ENCODE measurements around the gene ZMYND11. TPM values are rescaled to one million over a fixed set of nuclear protein-coding genes. Genes with fewer than 3 reads are reported as not detected.

ZMYND11 gene
- total RNA-seq, 4 donors from 2014 or later, result 127 to 179 (median 154) TPM

DNA sequence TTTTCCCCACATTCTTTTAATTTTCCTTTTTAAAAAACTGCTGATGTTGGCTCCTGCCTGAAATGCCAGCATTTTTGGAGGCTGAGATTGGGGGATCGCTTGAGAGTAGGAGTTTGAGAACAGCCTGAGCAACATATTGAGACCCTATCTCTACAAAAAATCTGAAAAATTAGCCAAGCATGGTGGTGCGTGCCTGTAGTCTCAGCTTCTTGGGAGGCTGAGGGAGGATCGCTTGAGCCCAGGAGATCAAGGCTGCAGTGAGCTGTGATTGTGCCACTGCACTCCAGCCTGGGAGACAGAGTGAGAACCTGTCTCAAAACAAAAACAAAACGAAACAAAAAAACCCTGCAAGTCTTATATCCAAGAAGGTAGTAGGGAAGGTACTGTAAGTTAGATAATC lies 51.7 kb downstream of the ZMYND11 start:
- 92 to 93% methylated on average over 4 of the region's 4 CpGs for WGBS, 2 donors
- Histone ChIP-seq H3K9me3 (no peaks in the 10 kb centered on the region), H3K4me3 (replicated peaks in 1 of 3) (no peak overlapping the region), H3K36me3 (no peaks in the 10 kb centered on the region), H3K27ac (no peak overlapping the region), H3K27me3 (no peaks in the 10 kb centered on the region), H3K4me1 (no peaks in the 10 kb centered on the region)
- TF ChIP-seq POLR2A (IDR thresholded peaks at IDR 0.05), result no peak
- TF ChIP-seq, protein P1, sequence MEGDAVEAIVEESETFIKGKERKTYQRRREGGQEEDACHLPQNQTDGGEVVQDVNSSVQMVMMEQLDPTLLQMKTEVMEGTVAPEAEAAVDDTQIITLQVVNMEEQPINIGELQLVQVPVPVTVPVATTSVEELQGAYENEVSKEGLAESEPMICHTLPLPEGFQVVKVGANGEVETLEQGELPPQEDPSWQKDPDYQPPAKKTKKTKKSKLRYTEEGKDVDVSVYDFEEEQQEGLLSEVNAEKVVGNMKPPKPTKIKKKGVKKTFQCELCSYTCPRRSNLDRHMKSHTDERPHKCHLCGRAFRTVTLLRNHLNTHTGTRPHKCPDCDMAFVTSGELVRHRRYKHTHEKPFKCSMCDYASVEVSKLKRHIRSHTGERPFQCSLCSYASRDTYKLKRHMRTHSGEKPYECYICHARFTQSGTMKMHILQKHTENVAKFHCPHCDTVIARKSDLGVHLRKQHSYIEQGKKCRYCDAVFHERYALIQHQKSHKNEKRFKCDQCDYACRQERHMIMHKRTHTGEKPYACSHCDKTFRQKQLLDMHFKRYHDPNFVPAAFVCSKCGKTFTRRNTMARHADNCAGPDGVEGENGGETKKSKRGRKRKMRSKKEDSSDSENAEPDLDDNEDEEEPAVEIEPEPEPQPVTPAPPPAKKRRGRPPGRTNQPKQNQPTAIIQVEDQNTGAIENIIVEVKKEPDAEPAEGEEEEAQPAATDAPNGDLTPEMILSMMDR (IDR thresholded peaks at IDR 0.05), result no peak
- intact Hi-C loops (cut with DNase I), result no loop called here
- DNase-seq, result no peak

DNA sequence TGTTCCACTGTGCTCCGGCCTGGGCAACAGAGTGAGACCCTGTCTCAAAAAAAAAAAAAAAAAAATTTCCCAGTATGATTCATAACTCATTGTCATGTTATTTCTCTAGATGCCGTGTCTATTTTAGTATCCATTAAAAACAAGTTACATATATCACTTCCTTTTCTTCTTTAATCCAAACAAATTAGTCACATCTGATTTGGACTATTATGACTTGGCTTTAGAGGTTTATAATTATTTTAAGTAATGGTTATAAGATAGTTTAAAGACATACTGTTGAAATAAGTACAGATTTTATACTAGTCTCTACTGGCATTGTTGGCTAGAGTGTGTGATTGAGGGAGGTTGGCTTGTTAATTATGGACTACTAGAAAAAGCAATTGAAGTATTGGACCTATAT lies 53.3 kb downstream of the ZMYND11 start:
- Histone ChIP-seq H3K4me3 (replicated peaks in 1 of 3) (no peak overlapping the region), H3K9me3 (no peaks in the 10 kb centered on the region), H3K4me1 (no peaks in the 10 kb centered on the region), H3K27ac (no peak overlapping the region), H3K27me3 (no peaks in the 10 kb centered on the region), H3K36me3 (no peaks in the 10 kb centered on the region)
- no peak for TF ChIP-seq POLR2A (IDR thresholded peaks at IDR 0.05)
- TF ChIP-seq, protein P1 (IDR thresholded peaks at IDR 0.05), result no peak
- no peak for DNase-seq
- intact Hi-C loops (cut with DNase I), result no loop called here
- 81 to 83% methylated on average over 2 of the region's 2 CpGs for WGBS, 2 donors

DNA sequence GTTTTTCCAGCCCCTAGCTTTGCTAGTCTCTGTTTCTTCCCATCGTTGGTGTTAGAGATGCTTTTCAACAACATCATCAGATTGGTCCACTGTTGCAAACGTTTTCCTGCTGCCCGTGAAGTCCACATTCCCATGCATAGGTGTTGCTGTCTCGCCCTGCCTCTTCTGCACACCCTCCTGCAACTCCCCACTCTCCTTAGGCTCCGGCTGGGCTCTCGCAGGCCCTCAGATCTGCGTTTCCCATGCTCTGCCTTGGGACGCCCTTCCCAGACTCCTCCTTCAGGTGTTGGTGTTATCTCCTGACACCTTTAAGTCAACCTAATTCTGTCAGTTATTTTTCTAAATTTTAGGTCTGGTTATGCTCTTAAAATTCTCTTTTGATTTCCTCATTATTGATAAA lies 55.0 kb downstream of the ZMYND11 start:
- intact Hi-C loops (cut with DNase I), result no loop called here
- Histone ChIP-seq H3K36me3 (no peaks in the 10 kb centered on the region), H3K27ac (no peak overlapping the region), H3K4me3 (replicated peaks in 1 of 3) (no peak overlapping the region), H3K27me3 (no peaks in the 10 kb centered on the region), H3K4me1 (no peaks in the 10 kb centered on the region), H3K9me3 (no peaks in the 10 kb centered on the region)
- TF ChIP-seq, protein P1 (IDR thresholded peaks at IDR 0.05), result no peak
- no peak for TF ChIP-seq POLR2A (IDR thresholded peaks at IDR 0.05)
- DNase-seq, result no peak
- 90 to 93% methylated on average over 8 of the region's 8 CpGs for WGBS, 2 donors

DNA sequence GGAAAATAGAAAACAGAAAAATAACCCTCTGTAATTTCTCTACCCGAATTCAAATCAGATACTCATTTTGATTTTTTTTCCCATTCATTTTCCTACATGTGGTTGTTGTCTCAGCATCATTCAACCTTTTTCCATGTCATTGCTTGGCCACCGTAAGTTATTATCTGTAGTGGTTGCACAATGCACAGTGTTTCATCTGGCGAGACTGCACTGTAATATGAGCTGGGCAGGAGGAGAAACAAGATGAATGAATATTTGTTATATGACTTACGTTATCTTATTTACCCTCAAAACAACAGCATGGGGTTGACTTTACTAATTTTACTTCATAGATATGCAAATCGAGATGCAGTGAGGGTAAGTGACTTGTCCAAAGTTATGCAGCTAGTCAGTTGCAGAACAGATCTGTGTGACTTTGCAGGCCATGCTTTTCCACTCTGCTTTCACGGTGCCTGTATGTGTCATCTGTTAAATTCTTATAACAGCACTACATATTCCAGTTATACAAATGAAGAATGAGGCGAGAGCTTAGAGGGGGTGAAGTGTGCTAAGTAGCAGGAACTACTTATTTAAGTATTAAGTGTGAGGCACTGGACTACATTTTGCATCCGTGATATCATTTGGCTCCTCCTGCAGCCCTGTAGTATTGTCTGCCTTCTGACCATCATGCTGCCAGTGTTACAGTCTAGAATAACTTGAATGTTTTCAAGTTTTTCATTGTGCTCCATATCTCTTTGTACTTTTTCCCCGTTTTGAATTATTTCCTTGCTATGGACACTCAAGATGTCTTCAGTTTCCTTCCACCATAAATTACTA lies 56.7 kb downstream of the ZMYND11 start:
- H3K27me3 ChIP-seq, result no peaks in the 10 kb centered on the region
- H3K9me3 ChIP-seq, result no peaks in the 10 kb centered on the region
- H3K4me3 ChIP-seq (replicated peaks in 1 of 3), result no peak overlapping the region
- no peak for DNase-seq
- H3K27ac ChIP-seq, result no peak overlapping the region
- TF ChIP-seq POLR2A (IDR thresholded peaks at IDR 0.05), result no peak
- TF ChIP-seq, protein P1 (IDR thresholded peaks at IDR 0.05), result no peak
- no peaks in the 10 kb centered on the region for H3K4me1 ChIP-seq
- WGBS, 2 donors, result 82 to 90% methylated on average over 9 of the region's 9 CpGs
- intact Hi-C loops (cut with DNase I), result no loop called here
- no peaks in the 10 kb centered on the region for H3K36me3 ChIP-seq

DNA sequence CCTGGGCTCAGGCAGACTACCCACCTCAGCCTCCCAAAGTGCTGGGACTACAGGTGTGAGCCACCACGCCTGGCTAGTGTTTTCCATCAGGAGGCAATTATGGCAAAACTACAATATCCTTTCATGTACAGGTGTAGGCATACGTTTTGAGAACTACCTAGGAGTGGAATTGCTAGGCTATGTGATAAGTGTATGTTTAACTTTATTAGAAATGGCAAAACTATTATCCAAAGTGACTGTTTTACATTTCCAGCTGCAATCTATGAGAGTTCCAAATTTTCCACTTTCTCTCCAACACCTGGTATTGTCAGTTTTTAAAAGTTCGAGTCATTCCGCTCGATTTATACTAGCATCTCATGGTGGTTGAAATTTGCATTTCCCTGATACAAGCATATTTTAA lies 59.0 kb downstream of the ZMYND11 start:
- H3K4me1 ChIP-seq, result no peaks in the 10 kb centered on the region
- H3K27ac ChIP-seq, result no peak overlapping the region
- no peaks in the 10 kb centered on the region for H3K27me3 ChIP-seq
- 97% methylated on average over 5 of the region's 5 CpGs for WGBS, 2 donors
- intact Hi-C loops (cut with DNase I), result no loop called here
- no peak for TF ChIP-seq POLR2A (IDR thresholded peaks at IDR 0.05)
- TF ChIP-seq, protein P1 (IDR thresholded peaks at IDR 0.05), result no peak
- no peaks in the 10 kb centered on the region for H3K36me3 ChIP-seq
- no peak for DNase-seq
- no peak overlapping the region for H3K4me3 ChIP-seq (replicated peaks in 1 of 3)
- no peaks in the 10 kb centered on the region for H3K9me3 ChIP-seq
